Muscle of leg (tissue), 11 donors: ENCODE data around the gene BMP10. TPM values are rescaled to one million over a fixed set of nuclear protein-coding genes. Genes with fewer than 3 reads are reported as not detected.

Experiments
- DNase-seq: peaks from one replicate; pipeline ENCODE4 v3.0.0; 2013
- H3K27ac ChIP-seq: one replicate; pipeline ENCODE4 v1.5.1; 2013; ENCODE audit warnings: mild to moderate bottlenecking, low read length, control low read depth
- H3K27me3 ChIP-seq: one replicate; pipeline ENCODE4 v1.6.1; 2013; ENCODE audit warnings: low read length; ENCODE audit not compliant: control insufficient read depth, insufficient read depth
- H3K36me3 ChIP-seq: one replicate; pipeline ENCODE4 v1.6.1; 2013; ENCODE audit warnings: low read length; ENCODE audit not compliant: control insufficient read depth, insufficient read depth
- H3K4me1 ChIP-seq: one replicate; pipeline ENCODE4 v1.6.1; 2013; ENCODE audit warnings: low read length; ENCODE audit not compliant: control insufficient read depth, insufficient read depth
- H3K4me3 ChIP-seq: one replicate; pipeline ENCODE4 v1.5.1; 2013; ENCODE audit warnings: low read length, control low read depth
- H3K9me3 ChIP-seq: replicated peaks from 2 replicates; pipeline ENCODE4 v1.6.1; 2013; ENCODE audit warnings: low read depth, low read length; ENCODE audit not compliant: control insufficient read depth
- WGBS: methylation state at CpG from one replicate; pipeline ENCODE4 v1.1.5; 2013; ENCODE audit warnings: missing lambda C conversion rate; ENCODE audit not compliant: insufficient coverage; 5-methylcytosine and 5-hydroxymethylcytosine counted together
- polyA plus RNA-seq, 8 donors: library from polyadenylated mRNA; unstranded; fragments of 120-200 nt; gene quantifications; one replicate each; pipeline versions ENCODE4 v1.2.1 to v1.2.3, GENCODE V29; 2013; ENCODE audit warnings: inconsistent platforms in 1 of 8, low replicate concordance in 1 of 8; ENCODE audit not compliant: insufficient read length in 8 of 8, insufficient read depth in 1 of 8
- total RNA-seq: library from RNA; stranded (reverse); fragments of 120-200 nt; gene quantifications from one replicate; pipeline ENCODE4 v1.2.4, GENCODE V29; 2013

Gene BMP10
- total and polyA plus RNA-seq, 9 donors, result not detected

- DNase-seq, result no peak
- 40% methylated on average over 1 of the region's 4 CpGs for WGBS
- Histone ChIP-seq H3K36me3 (no peaks in the 10 kb centered on the region), H3K4me3 (no peak overlapping the region), H3K9me3 (no peaks in the 10 kb centered on the region), H3K27ac (no peak overlapping the region), H3K27me3 (peaks cover 3% of the 10 kb centered on the region), H3K4me1 (peaks cover 9% of the 10 kb centered on the region)
Observed at GRCh38 chr2:68911246-68911645, 40.0 kb upstream of the BMP10 start.

GRCh38 chr2:68909793-68910674, 38.8 kb upstream of the BMP10 start:
- Histone ChIP-seq H3K27ac (no peak overlapping the region), H3K4me3 (no peak overlapping the region), H3K4me1 (peaks cover 9% of the 10 kb centered on the region), H3K27me3 (peaks cover 3% of the 10 kb centered on the region), H3K36me3 (no peaks in the 10 kb centered on the region), H3K9me3 (no peaks in the 10 kb centered on the region)
- DNase-seq, result peak; percentile 79
- no CpG with 5 or more reads among the region's 3 CpGs for WGBS

- 49% methylated on average over 4 of the region's 5 CpGs for WGBS
- H3K27ac ChIP-seq, result no peak overlapping the region
- H3K4me3 ChIP-seq, result no peak overlapping the region
- DNase-seq, result peak; percentile 71
- H3K4me1 ChIP-seq, result peaks cover 9% of the 10 kb centered on the region
- peaks cover 3% of the 10 kb centered on the region for H3K27me3 ChIP-seq
- H3K36me3 ChIP-seq, result no peaks in the 10 kb centered on the region
- H3K9me3 ChIP-seq, result no peaks in the 10 kb centered on the region
Observed at GRCh38 chr2:68908392-68908970, 37.3 kb upstream of the BMP10 start.

- no peak overlapping the region for H3K4me3 ChIP-seq
- H3K27ac ChIP-seq, result no peak overlapping the region
- no peaks in the 10 kb centered on the region for H3K36me3 ChIP-seq
- peaks cover 9% of the 10 kb centered on the region for H3K4me1 ChIP-seq
- no peak for DNase-seq
- no peaks in the 10 kb centered on the region for H3K9me3 ChIP-seq
- WGBS, result 100% methylated on average over 1 of the region's 4 CpGs
- H3K27me3 ChIP-seq, result peaks cover 3% of the 10 kb centered on the region
Observed at GRCh38 chr2:68907920-68908253, 36.7 kb upstream of the BMP10 start.

GRCh38 chr2:68907232-68907919, 36.2 kb upstream of the BMP10 start:
- Histone ChIP-seq H3K27me3 (peaks cover 3% of the 10 kb centered on the region), H3K36me3 (no peaks in the 10 kb centered on the region), H3K27ac (no peak overlapping the region), H3K4me3 (no peak overlapping the region), H3K4me1 (peaks cover 9% of the 10 kb centered on the region), H3K9me3 (no peaks in the 10 kb centered on the region)
- DNase-seq, result no peak
- WGBS, result 93% methylated on average over 2 of the region's 5 CpGs

DNA sequence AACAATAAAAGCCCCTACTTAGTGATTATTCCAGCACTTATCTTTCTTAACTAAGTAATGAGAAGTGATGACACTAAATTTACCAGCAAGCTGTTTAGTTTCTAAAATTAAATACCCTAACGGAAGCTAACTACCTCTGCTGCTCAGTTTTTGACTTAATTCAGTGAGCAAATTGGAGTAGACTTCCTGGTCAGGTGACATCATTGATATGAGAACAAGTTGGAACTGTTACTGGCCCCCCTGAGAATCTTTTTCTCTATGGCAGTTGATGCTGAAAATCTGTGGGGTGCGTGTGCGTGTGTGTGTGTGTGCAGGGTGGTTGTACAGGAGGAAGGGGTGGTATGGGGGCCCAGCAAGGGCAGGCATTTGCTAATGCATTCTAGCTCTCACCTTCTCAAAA, 35.5 kb upstream of the BMP10 start:
- Histone ChIP-seq H3K27me3 (no peaks in the 10 kb centered on the region), H3K4me1 (peaks cover 9% of the 10 kb centered on the region), H3K9me3 (no peaks in the 10 kb centered on the region), H3K36me3 (no peaks in the 10 kb centered on the region), H3K4me3 (no peak overlapping the region), H3K27ac (no peak overlapping the region)
- WGBS, result no CpG with 5 or more reads among the region's 3 CpGs
- DNase-seq, result no peak

DNA sequence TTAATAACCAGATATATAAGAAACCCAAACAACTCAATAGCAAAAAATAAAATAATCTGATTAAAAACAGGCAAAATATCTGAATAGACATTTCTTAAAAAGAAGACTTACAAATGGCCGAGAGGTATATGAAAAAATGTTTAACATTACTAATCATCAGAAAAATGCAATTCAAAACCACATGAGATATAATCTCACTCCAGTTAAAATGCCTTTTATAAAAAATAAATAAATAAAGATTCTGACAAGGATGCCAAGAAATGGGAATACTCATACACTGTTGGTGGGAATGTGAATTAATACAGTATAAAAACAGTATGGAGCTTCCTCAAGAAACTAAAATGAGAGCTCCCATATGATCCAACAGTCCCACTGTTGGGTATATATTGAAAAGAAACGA, 33.9 kb upstream of the BMP10 start:
- H3K9me3 ChIP-seq, result peaks cover 8% of the 10 kb centered on the region
- no peak for DNase-seq
- no peak overlapping the region for H3K27ac ChIP-seq
- no peak overlapping the region for H3K4me3 ChIP-seq
- H3K36me3 ChIP-seq, result no peaks in the 10 kb centered on the region
- peaks cover 3% of the 10 kb centered on the region for H3K27me3 ChIP-seq
- no CpG with 5 or more reads among the region's 2 CpGs for WGBS
- peaks cover 9% of the 10 kb centered on the region for H3K4me1 ChIP-seq

GRCh38 chr2:68901561-68901960, 30.4 kb upstream of the BMP10 start:
- WGBS, result no CpG with 5 or more reads among the region's 1 CpG
- DNase-seq, result no peak
- no peaks in the 10 kb centered on the region for H3K4me1 ChIP-seq
- H3K36me3 ChIP-seq, result no peaks in the 10 kb centered on the region
- no peak overlapping the region for H3K4me3 ChIP-seq
- H3K9me3 ChIP-seq, result peaks cover 8% of the 10 kb centered on the region
- H3K27me3 ChIP-seq, result peaks cover 3% of the 10 kb centered on the region
- H3K27ac ChIP-seq, result no peak overlapping the region

- Histone ChIP-seq H3K27me3 (peaks cover 3% of the 10 kb centered on the region), H3K4me3 (no peak overlapping the region), H3K9me3 (peaks cover 8% of the 10 kb centered on the region), H3K4me1 (no peaks in the 10 kb centered on the region), H3K36me3 (no peaks in the 10 kb centered on the region), H3K27ac (no peak overlapping the region)
- no peak for DNase-seq
- WGBS, result 75% methylated on average over 2 of the region's 4 CpGs
Observed at GRCh38 chr2:68901199-68901514, 30.0 kb upstream of the BMP10 start.

DNA sequence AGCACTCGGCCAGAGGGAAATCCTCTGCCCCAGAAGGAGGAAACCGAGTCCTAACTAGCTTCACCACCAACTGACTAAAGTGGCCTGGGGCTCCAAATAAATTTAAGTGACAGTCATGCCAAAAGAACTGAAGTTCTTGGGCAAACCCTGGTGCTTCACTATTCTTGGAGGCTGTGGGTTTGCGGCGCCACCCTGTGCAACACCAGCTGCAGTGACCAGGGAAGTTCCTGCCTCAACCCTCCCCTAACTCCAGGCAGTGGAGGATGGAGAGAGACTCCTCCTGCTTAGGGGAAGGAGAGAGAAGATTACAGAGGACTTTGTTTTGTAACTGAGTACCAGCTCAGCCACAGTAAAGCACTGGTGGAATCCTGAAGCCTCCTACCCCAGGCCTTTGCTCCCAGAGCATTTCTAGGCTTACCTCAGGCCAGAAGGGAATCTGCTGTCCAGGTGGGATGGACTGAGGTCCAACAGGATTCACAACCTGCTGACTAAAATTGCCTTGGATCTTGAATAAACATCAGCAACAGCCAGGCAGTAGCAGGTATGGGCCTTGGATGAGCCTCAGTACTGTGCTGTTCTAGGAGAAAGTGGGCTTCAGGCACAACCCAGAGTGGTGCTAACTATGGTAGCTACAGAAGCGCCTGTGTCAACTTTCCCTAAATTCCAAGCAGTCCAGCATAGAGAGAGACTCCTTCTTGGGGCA, 29.4 kb upstream of the BMP10 start:
- Histone ChIP-seq H3K27ac (no peak overlapping the region), H3K36me3 (no peaks in the 10 kb centered on the region), H3K27me3 (peaks cover 3% of the 10 kb centered on the region), H3K4me1 (no peaks in the 10 kb centered on the region), H3K9me3 (peaks cover 8% of the 10 kb centered on the region), H3K4me3 (no peak overlapping the region)
- DNase-seq, result no peak
- WGBS, result no CpG with 5 or more reads among the region's 5 CpGs
